ENCODE measurements around the gene CHCHD1.

The CHCHD1 gene

GRCh38 chr10:73813333-73813732 lies 31.5 kb downstream of the CHCHD1 start:
- H3K4me3 ChIP-seq (ENCODE audit: low read length, poor library complexity, severe bottlenecking), result no peak overlapping the region
- H3K36me3 ChIP-seq (ENCODE audit: insufficient read depth, low read length), result peaks cover 45% of the 10 kb centered on the region; the same call in 1 of the 2 replicates
- H3F3A ChIP-seq (ENCODE audit: low read depth), result peaks cover 12% of the 10 kb centered on the region; the same call in 1 of the 2 replicates
- no peaks in the 10 kb centered on the region for H3K9me2 ChIP-seq (replicated peaks; ENCODE audit: low read depth, low read length)
- no peak overlapping the region for H2AFZ ChIP-seq (ENCODE audit: low read length)
- no peaks in the 10 kb centered on the region for H3K27me3 ChIP-seq (ENCODE audit: insufficient read depth, low read length, poor library complexity, severe bottlenecking)
- peaks cover 10% of the 10 kb centered on the region for H3K4me1 ChIP-seq (ENCODE audit: insufficient read depth, low read length, poor library complexity, severe bottlenecking)
- peaks cover 10% of the 10 kb centered on the region for H4K20me1 ChIP-seq (ENCODE audit: insufficient read depth, low read length, poor library complexity, severe bottlenecking)
- H3K4me2 ChIP-seq (ENCODE audit: low read depth, low read length, poor library complexity, severe bottlenecking), result no peak overlapping the region
- TF ChIP-seq EZH2phosphoT487 (IDR thresholded peaks at IDR 0.05; ENCODE audit: borderline replicate concordance) (no peak), CTCF (conservative IDR thresholded peaks at IDR 0.05; ENCODE audit: low read length) (no peak)
- H3K79me2 ChIP-seq (ENCODE audit: insufficient read depth, low read length), result peaks cover 16% of the 10 kb centered on the region; the same call in 1 of the 2 replicates
- H3K9ac ChIP-seq (ENCODE audit: low read depth, low read length, poor library complexity, severe bottlenecking), result no peak overlapping the region
- H3K9me3 ChIP-seq (ENCODE audit: insufficient read depth, low read depth, low read length), result no peaks in the 10 kb centered on the region

GRCh38 chr10:73814276-73814895 lies 32.5 kb downstream of the CHCHD1 start:
- H3K36me3 ChIP-seq (ENCODE audit: insufficient read depth, low read length), result peaks cover 48% of the 10 kb centered on the region; the same call in 1 of the 2 replicates
- peaks cover 14% of the 10 kb centered on the region; the same call in 1 of the 2 replicates for H3K79me2 ChIP-seq (ENCODE audit: insufficient read depth, low read length)
- peaks cover 12% of the 10 kb centered on the region; the same call in 1 of the 2 replicates for H3F3A ChIP-seq (ENCODE audit: low read depth)
- no peak overlapping the region for H3K4me2 ChIP-seq (ENCODE audit: low read depth, low read length, poor library complexity, severe bottlenecking)
- no peaks in the 10 kb centered on the region for H3K9me3 ChIP-seq (ENCODE audit: insufficient read depth, low read depth, low read length)
- no peak overlapping the region for H3K9ac ChIP-seq (ENCODE audit: low read depth, low read length, poor library complexity, severe bottlenecking)
- H3K4me1 ChIP-seq (ENCODE audit: insufficient read depth, low read length, poor library complexity, severe bottlenecking), result peaks cover 10% of the 10 kb centered on the region
- H4K20me1 ChIP-seq (ENCODE audit: insufficient read depth, low read length, poor library complexity, severe bottlenecking), result peaks cover 10% of the 10 kb centered on the region
- no peak overlapping the region for H3K4me3 ChIP-seq (ENCODE audit: low read length, poor library complexity, severe bottlenecking)
- H2AFZ ChIP-seq (ENCODE audit: low read length), result no peak overlapping the region
- H3K9me2 ChIP-seq (replicated peaks; ENCODE audit: low read depth, low read length), result no peaks in the 10 kb centered on the region
- no peak for TF ChIP-seq EZH2phosphoT487 (IDR thresholded peaks at IDR 0.05; ENCODE audit: borderline replicate concordance)
- TF ChIP-seq CTCF (conservative IDR thresholded peaks at IDR 0.05; ENCODE audit: low read length), result no peak
- H3K27me3 ChIP-seq (ENCODE audit: insufficient read depth, low read length, poor library complexity, severe bottlenecking), result no peaks in the 10 kb centered on the region

DNA sequence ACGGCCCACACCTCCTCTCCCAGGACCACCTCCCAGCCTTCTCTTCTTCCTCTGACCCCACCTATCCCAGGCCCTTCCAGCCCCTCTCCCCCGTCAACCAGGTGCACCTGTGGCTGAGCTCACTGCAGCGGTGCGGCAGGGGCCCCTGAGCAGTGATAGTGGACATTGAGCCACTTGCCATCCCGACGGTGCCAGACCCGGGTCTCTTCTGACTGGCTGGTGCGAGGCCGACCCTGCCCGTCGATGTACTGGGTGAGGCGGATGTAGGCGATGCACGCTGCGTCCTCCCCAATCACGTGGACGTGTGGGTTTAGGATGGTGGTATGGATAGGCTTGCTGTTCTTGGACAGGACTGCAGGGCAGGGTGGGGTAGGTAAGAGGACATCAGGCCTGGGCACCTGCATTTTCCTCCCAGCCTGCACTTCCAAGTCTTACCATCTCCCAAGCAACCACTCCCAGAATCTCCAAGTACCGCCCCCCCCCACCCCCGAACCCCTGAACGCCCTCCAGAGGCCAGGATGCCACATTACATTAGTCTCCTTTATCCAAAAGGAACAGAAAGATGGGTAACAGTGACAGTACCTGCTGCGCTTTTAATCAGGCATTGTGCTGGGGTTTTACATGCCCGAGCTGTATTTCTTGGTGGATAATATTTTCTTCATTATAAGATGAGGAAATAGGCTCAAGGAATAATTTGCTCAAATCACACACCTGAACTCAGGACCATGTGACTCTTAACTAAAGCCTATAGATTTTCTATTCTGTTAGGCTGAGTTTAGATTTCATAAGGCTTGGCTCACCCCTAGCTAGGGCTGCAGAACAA lies 33.3 kb downstream of the CHCHD1 start:
- Histone ChIP-seq H3F3A (ENCODE audit: low read depth) (peaks cover 12% of the 10 kb centered on the region; the same call in 1 of the 2 replicates), H3K79me2 (ENCODE audit: insufficient read depth, low read length) (peaks cover 7% of the 10 kb centered on the region; the same call in 1 of the 2 replicates), H3K27me3 (ENCODE audit: insufficient read depth, low read length, poor library complexity, severe bottlenecking) (no peaks in the 10 kb centered on the region), H3K4me2 (ENCODE audit: low read depth, low read length, poor library complexity, severe bottlenecking) (no peak overlapping the region), H3K9me3 (ENCODE audit: insufficient read depth, low read depth, low read length) (no peaks in the 10 kb centered on the region), H3K36me3 (ENCODE audit: insufficient read depth, low read length) (peaks cover 51% of the 10 kb centered on the region; the same call in 1 of the 2 replicates), H4K20me1 (ENCODE audit: insufficient read depth, low read length, poor library complexity, severe bottlenecking) (peaks cover 6% of the 10 kb centered on the region), H3K4me1 (ENCODE audit: insufficient read depth, low read length, poor library complexity, severe bottlenecking) (peaks cover 5% of the 10 kb centered on the region), H3K4me3 (ENCODE audit: low read length, poor library complexity, severe bottlenecking) (no peak overlapping the region), H2AFZ (ENCODE audit: low read length) (no peak overlapping the region), H3K9ac (ENCODE audit: low read depth, low read length, poor library complexity, severe bottlenecking) (no peak overlapping the region), H3K9me2 (replicated peaks; ENCODE audit: low read depth, low read length) (no peaks in the 10 kb centered on the region)
- peak; percentile 49 for TF ChIP-seq CTCF (conservative IDR thresholded peaks at IDR 0.05; ENCODE audit: low read length)
- no peak for TF ChIP-seq EZH2phosphoT487 (IDR thresholded peaks at IDR 0.05; ENCODE audit: borderline replicate concordance)

All from Loucy (cell line).